Right cardiac atrium (tissue), 5 donors: Measurements from ENCODE around the gene SH3RF1. TPM values are rescaled to one million over a fixed set of nuclear protein-coding genes. Genes with fewer than 3 reads are reported as not detected.
A peak's percentile ranks its signal among the peaks of the same experiment; 100 is the strongest.
"Not testable (repeated sequence)": the region's sequence is repeated elsewhere in the genome, so short reads cannot be mapped to it uniquely, and the experiment has no call there.

Source experiments
- ATAC-seq, 2 donors: fragments of 200-7000 bp; cut with Tn5 transposase; one replicate each; pipeline versions ENCODE4 v1.8.0 to v1.9.1; 2020; ENCODE audit warnings: moderate library complexity in 2 of 2, mild to moderate bottlenecking in 1 of 2
- DNase-seq, 3 donors: peaks; one replicate each; pipeline ENCODE4 v3.0.0-alpha.2; 2020
- H3K27ac ChIP-seq: one replicate; pipeline ENCODE4 v1.5.1; 2013; ENCODE audit warnings: mild to moderate bottlenecking, low read length, control low read depth, moderate library complexity
- H3K27me3 ChIP-seq: one replicate; pipeline ENCODE4 v1.6.1; 2013; ENCODE audit not compliant: control insufficient read depth, insufficient read depth
- H3K4me1 ChIP-seq: one replicate; pipeline ENCODE4 v1.6.1; 2013; ENCODE audit warnings: low read length; ENCODE audit not compliant: control insufficient read depth, insufficient read depth
- H3K4me3 ChIP-seq: one replicate; pipeline ENCODE4 v1.5.1; 2013; ENCODE audit warnings: low read length, control low read depth
- H3K9me3 ChIP-seq: one replicate; pipeline ENCODE4 v1.6.1; 2013; ENCODE audit warnings: low read length; ENCODE audit not compliant: control insufficient read depth
- WGBS: extraction: QIAGEN DNeasy Blood & Tissue Kit; methylation state at CpG from one replicate; pipeline ENCODE4 v1.1.7; 2013; 5-methylcytosine and 5-hydroxymethylcytosine counted together
- intact Hi-C, 4 donors: fragments of 100-400 bp; cut with DNase I; formaldehyde crosslinking; loops; one replicate each; pipeline versions ENCODE4 v1.11.0 to v1.14.0; 2022 to 2023
- polyA plus RNA-seq: library from polyadenylated mRNA; stranded (reverse); fragments of 200-250 nt; gene quantifications from one replicate; pipeline ENCODE4 v1.2.3, GENCODE V29; 2013
- total RNA-seq, 4 donors: library from RNA; stranded (reverse); fragmentation: NEBNext Ultra II Directional; extraction: Animal tissue kit (Norgen Biotek cat#: 25700); gene quantifications; one replicate each; pipeline ENCODE4 v1.2.1, GENCODE V29; 2021
- donor health status: healthy with polysubstance abuse.
- donor health status: DM: no; HTN: yes; CAD: no.
- donor health status: DM: no; HTN: no; CAD: no.
- donor health status: DM: no; HTN: yes; CAD: no; lungs with severe emphysema.
- donor health status: DM: yes; HTN: yes; CAD: no.

SH3RF1 gene
- total and polyA plus RNA-seq, 5 donors = 2.4 to 16.7 (median 7.9) TPM

- no peak overlapping the region for H3K27ac ChIP-seq
- ATAC-seq (no peak), DNase-seq (no peak)
- H3K27me3 ChIP-seq = no peaks in the 10 kb centered on the region
- no peaks in the 10 kb centered on the region for H3K9me3 ChIP-seq
- intact Hi-C loops = no loop called here
- H3K4me1 ChIP-seq = no peaks in the 10 kb centered on the region
- no peak overlapping the region for H3K4me3 ChIP-seq
Measured at GRCh38 chr4:169198167-169198566, 72.6 kb downstream of the SH3RF1 start.

GRCh38 chr4:169197206-169197605, 73.5 kb downstream of the SH3RF1 start:
- H3K4me1 ChIP-seq, DNase-seq, H3K27ac ChIP-seq, ATAC-seq, intact Hi-C loops, H3K9me3 ChIP-seq, H3K4me3 ChIP-seq, H3K27me3 ChIP-seq: not testable (repeated sequence)
- WGBS = 96% methylated on average over 11 of the region's 11 CpGs

- no peak for ATAC-seq
- Histone ChIP-seq H3K9me3 (no peaks in the 10 kb centered on the region), H3K27me3 (no peaks in the 10 kb centered on the region), H3K4me3 (no peak overlapping the region), H3K4me1 (no peaks in the 10 kb centered on the region), H3K27ac (no peak overlapping the region)
- DNase-seq = no peak
- intact Hi-C loops = no loop called here
Measured at GRCh38 chr4:169195032-169195431, 75.7 kb downstream of the SH3RF1 start.

- H3K27ac ChIP-seq, H3K4me3 ChIP-seq, H3K4me1 ChIP-seq, intact Hi-C loops, DNase-seq, H3K27me3 ChIP-seq, ATAC-seq, H3K9me3 ChIP-seq: not testable (repeated sequence)
- WGBS = 90% methylated on average over 2 of the region's 2 CpGs
Measured at GRCh38 chr4:169189968-169190367, 80.8 kb downstream of the SH3RF1 start.

- intact Hi-C loops = no loop called here
- Histone ChIP-seq H3K9me3 (no peaks in the 10 kb centered on the region), H3K27me3 (no peaks in the 10 kb centered on the region), H3K4me1 (no peaks in the 10 kb centered on the region), H3K27ac (no peak overlapping the region), H3K4me3 (no peak overlapping the region)
- DNase-seq (no peak), ATAC-seq (no peak)
- 87% methylated on average over 4 of the region's 4 CpGs for WGBS
Measured at GRCh38 chr4:169189372-169189771, 81.4 kb downstream of the SH3RF1 start.

- no peaks in the 10 kb centered on the region for H3K27me3 ChIP-seq
- H3K9me3 ChIP-seq = no peaks in the 10 kb centered on the region
- no peak overlapping the region for H3K4me3 ChIP-seq
- no peak overlapping the region for H3K27ac ChIP-seq
- DNase-seq (no peak), ATAC-seq (no peak)
- intact Hi-C loops = no loop called here
- peaks cover 6% of the 10 kb centered on the region for H3K4me1 ChIP-seq
- 92% methylated on average over 3 of the region's 3 CpGs for WGBS
Measured at GRCh38 chr4:169188204-169188603, 82.6 kb downstream of the SH3RF1 start.

GRCh38 chr4:169185133-169185956, 85.4 kb downstream of the SH3RF1 start:
- no peak for DNase-seq
- 86% methylated on average over 7 of the region's 7 CpGs for WGBS
- no peak overlapping the region for H3K27ac ChIP-seq
- intact Hi-C loops = no loop called here
- H3K27me3 ChIP-seq = no peaks in the 10 kb centered on the region
- peak in 1 of 2 donors; percentile 22 for ATAC-seq
- no peak overlapping the region for H3K4me3 ChIP-seq
- H3K4me1 ChIP-seq = peaks cover 8% of the 10 kb centered on the region
- no peaks in the 10 kb centered on the region for H3K9me3 ChIP-seq

GRCh38 chr4:169184686-169185085, 86.1 kb downstream of the SH3RF1 start:
- Histone ChIP-seq H3K27ac (no peak overlapping the region), H3K27me3 (no peaks in the 10 kb centered on the region), H3K9me3 (no peaks in the 10 kb centered on the region), H3K4me3 (no peak overlapping the region), H3K4me1 (peaks cover 8% of the 10 kb centered on the region)
- no peak for DNase-seq
- intact Hi-C loops = no loop called here
- WGBS = 50% methylated on average over 3 of the region's 3 CpGs
- no peak for ATAC-seq

GRCh38 chr4:169184236-169184635, 86.5 kb downstream of the SH3RF1 start:
- Histone ChIP-seq H3K4me1 (peaks cover 8% of the 10 kb centered on the region), H3K9me3 (no peaks in the 10 kb centered on the region), H3K27ac (no peak overlapping the region), H3K27me3 (no peaks in the 10 kb centered on the region), H3K4me3 (no peak overlapping the region)
- ATAC-seq (no peak), DNase-seq (peak in 1 of 3 donors; percentile 73)
- 74% methylated on average over 3 of the region's 3 CpGs for WGBS
- intact Hi-C loops = no loop called here

- intact Hi-C loops = no loop called here
- no peak for DNase-seq
- H3K27me3 ChIP-seq = no peaks in the 10 kb centered on the region
- H3K27ac ChIP-seq = no peak overlapping the region
- peaks cover 8% of the 10 kb centered on the region for H3K4me1 ChIP-seq
- H3K4me3 ChIP-seq = no peak overlapping the region
- 60% methylated on average over 2 of the region's 2 CpGs for WGBS
- H3K9me3 ChIP-seq = no peaks in the 10 kb centered on the region
- no peak for ATAC-seq
Measured at GRCh38 chr4:169183581-169183980, 87.2 kb downstream of the SH3RF1 start.

GRCh38 chr4:169179609-169180521, 90.9 kb downstream of the SH3RF1 start:
- DNase-seq (no peak), ATAC-seq (no peak)
- Histone ChIP-seq H3K27me3 (no peaks in the 10 kb centered on the region), H3K4me3 (no peak overlapping the region), H3K9me3 (no peaks in the 10 kb centered on the region), H3K27ac (no peak overlapping the region), H3K4me1 (peaks cover 8% of the 10 kb centered on the region)
- intact Hi-C loops = no loop called here
- 65% methylated on average over 13 of the region's 13 CpGs for WGBS
